Activated CD4-positive, alpha-beta T cell treated with anti-CD3 and anti-CD28 coated beads, Interleukin-2, amount 50 U/mL, for 4 hours (primary cell): ENCODE measurements around the gene SLC43A1.

Source experiments
- DNase-seq, 2 experiments: peaks; one replicate each; pipeline ENCODE4 v3.0.0-alpha.2; 2020

SLC43A1 gene

DNA sequence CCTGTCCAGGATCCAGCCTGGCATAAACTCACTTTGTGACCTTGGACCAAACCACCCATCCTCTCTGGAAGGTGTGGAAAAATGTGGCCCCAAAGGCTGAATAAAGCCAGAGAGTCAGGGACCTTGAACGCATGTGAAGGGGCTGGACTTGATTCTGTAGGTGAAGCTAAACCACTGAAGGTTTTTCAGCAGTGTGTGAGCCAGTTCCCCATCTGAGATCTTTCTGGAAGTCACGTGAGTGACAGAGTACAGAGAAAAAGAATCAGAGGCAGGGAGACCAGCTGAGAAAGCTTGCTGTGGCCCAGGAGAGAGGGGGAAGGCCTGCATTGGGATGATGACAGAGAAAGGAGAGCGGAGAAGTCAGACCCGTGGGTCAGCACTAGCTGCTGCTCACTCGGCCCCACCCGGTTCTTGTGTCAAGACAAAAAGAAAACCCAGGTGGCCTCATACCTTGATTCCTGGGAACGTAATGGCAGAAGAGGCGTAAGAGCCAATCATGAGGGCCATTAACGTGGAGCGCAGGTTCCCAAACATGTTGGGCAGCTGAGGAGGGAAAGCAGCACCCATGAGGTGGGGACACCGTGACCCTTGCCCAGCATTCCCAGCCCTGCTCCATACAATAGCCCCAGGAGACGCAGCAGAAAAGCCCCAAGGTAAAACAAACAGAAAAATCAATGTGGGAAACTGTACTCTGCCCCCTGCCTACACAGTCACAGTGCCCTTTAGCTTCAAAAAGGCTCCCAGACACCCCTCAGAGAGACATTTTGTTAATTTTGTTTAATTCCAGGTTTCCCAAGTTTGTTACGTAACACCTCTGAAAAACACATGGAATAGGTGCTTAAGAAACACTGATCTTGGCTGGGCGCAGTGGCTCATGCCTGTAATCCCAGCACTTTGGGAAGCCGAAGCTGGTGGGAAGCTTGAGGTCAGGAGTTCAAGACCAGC, 17.9 kb downstream of the SLC43A1 start:
- no peak for DNase-seq

- no peak for DNase-seq
These were observed 19.2 kb downstream of the SLC43A1 start for GRCh38 chr11:57496109-57496820.

DNA sequence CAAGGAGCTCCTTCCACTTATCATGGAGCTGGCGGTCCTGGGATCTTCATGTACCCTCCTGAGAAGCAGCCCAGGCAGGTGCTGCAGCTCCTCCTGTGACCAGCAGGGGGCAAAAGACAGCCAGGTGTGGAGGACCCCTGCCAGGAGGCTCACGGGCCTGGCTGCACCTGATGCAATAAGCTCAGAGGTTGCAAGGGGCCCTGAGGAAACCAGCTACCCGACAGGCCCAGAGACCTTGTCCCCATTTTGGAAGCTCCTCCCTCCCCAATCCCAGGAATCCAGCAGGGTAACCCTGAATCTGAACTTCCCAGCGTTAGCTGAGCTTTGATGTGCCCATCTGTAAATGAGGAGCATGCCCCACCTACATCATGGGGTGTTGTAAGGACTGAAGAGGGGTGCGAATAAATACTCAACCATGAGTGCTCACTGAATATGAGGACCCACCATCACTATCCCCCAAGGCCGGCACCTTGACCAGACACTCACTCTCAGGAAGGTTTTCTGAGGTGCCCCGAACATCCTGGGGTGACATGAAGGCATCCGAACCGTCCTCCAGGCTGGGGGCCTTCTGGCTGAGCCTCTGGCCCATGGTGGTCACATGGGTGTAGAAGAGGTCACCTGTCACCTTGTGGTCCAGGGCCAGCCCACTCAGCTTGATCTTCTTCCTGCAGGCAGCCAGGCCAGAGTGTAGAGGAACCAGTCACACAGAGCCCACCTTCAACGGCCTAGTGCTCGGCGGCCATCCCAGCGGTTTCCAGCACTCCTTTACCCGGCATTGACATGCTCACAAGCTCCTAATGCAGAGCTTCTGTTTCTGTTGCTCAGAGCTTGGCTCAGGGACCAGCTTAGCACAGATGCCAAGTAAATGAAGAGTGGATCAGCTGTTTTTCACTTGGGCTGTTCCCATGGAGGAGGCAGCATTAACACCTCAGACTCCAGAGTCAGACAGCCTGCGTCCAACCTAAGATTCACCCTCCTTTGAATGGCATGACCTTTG, 21.7 kb downstream of the SLC43A1 start:
- DNase-seq = peak; percentile 77 to 81

GRCh38 chr11:57491371-57492061, 24.0 kb downstream of the SLC43A1 start:
- peak; percentile 36 to 41 for DNase-seq

- no peak for DNase-seq
These were observed 24.9 kb downstream of the SLC43A1 start for GRCh38 chr11:57490456-57491248.

DNA sequence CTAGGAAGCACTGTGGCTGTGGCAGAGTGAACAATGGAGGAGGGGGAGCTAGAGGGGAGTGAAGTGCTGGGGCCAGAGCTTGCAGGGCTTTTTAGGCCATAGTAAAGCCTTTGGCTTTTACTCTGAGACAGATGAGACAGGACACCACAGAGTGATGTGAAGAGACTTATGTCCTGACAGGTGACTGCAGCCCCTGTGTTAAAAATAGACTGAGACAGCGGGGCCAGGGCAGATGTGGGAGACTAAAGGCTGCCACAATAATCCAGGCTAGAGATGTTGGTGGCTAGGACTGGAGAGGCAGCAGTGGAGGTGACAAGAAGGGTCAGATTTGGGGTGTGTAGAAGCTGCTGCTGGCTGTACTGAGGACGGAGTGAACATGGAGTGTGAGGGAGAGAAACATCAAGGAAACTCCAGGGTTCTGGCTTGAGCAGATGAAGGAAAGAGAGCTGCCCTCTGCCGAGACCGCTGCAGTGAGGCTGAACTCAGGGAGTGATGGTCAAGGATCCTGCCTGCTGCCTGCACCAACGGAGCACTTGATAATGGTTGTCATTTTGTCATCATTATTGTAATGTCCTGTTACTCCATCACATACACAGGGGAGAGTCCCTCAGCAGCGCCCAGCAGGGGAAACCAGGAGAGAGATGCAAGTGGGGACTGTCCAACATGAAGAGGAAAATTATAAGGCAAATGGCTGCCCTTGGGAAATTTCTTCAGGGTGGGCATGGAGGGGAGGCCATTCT, 27.4 kb downstream of the SLC43A1 start:
- DNase-seq = no peak

DNA sequence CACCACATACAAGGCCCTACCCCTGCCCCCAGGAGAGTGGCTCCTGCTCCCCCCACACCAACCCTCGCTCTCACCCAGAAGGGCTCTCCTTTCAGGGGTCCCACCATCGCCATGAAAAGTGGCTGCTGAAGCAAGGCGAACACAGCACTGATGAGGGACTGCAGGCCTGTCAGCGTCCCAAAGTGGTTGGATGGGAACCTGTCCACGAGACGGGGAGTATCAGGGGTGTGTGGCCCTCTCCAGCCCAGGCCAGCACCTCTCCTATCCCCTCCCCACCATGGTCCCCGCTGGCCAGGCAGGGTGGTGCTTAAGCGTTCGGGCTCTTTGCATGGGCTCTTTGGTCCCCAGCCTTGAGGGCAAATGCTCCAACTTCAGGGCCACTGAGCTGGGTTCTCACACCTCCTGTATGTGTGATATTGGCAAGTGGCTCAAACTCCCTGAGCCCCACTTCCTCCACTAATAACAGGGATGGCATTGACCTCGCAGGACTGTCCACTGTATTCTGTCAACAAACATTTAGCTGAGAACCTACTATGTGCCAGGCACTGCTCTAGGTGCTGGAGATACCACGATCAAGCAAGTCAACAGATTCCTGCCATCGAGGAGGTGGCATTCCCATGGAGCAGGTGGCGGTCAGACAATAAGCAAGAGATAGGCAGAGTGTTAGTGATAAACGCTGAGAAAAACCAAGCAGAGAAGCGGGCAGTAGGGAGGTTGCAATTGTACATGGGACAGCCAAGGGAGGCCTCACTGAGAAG, 28.3 kb downstream of the SLC43A1 start:
- DNase-seq = no peak

DNA sequence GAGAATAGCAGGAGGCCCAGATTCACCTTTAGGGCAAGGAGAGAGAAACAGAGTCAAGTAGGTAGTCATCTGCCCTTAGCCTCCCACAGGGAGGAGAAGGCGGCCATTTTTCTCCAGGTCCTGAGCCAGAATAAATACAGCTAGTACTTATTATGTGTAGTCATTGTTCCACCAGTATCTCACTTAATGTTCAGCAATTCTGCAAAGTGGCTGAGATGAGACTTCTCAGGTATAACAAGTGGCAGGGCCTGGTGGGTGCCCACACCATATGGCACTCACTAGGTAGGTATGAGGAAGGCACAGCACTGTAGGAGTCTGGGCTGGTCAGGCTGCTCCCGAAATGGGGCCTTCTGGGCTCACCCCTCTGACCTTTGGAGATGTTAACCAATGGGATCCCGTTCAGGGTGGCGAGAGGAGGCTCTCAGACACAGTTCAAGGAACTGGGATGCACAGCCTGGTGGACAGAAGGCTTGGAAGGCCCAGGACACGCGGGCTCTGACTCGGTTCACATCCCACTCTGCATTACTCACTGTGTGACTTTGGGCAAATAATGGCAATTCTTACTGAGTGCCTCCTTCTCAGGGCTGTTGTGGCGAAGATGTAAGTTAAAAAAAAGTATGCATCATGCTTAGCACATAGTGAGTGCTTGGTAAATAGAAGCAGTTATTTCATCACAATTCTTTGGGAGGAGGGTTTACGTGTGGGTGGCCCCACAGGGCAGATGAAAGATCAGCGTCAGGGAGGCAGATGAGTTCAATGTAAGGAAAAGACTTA, 30.1 kb downstream of the SLC43A1 start:
- no peak for DNase-seq

GRCh38 chr11:57484141-57484710, 31.3 kb downstream of the SLC43A1 start:
- DNase-seq = no peak

- DNase-seq = no peak
These were observed 32.0 kb downstream of the SLC43A1 start for GRCh38 chr11:57483562-57483918.

DNA sequence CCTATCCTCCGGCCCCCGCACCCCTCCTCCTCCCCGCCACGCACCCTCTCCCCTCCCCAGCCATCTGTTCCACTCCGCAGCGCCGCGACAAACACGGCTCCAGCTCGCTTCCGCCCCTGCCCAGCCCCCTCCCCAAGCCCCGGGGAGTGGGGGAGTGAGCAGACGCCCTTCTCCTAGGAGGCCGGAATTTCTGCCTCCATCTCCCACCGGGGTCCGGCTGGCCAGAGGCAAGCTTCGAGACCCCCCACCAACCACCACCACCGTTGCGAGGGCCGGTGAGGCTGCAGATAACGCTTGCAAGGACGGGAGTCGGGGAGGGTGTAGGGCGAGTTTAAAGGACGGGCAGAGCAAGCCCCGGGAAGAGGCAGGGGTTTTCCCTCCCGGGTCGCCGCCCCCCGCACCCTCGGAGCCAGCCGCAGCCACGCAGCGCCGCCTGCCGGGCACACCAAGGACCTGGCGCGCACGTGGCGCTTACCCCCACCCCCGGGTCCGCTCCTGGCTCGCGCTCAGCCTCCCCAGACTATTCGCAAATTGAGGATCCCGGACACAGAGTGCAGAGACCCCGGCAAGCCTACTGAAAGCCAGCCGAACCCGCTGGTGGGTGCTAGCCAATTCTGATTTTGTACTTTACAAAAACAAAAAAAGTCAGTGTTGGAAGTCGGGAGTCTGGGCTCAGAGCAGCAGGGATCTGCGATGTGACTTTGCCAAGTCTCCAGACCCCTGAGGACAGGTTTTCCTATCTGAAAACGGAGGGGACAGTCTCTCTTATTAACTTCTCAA, 32.5 kb downstream of the SLC43A1 start:
- peak; percentile 58 to 65 for DNase-seq

GRCh38 chr11:57481915-57482781, 33.4 kb downstream of the SLC43A1 start:
- DNase-seq = no peak

DNA sequence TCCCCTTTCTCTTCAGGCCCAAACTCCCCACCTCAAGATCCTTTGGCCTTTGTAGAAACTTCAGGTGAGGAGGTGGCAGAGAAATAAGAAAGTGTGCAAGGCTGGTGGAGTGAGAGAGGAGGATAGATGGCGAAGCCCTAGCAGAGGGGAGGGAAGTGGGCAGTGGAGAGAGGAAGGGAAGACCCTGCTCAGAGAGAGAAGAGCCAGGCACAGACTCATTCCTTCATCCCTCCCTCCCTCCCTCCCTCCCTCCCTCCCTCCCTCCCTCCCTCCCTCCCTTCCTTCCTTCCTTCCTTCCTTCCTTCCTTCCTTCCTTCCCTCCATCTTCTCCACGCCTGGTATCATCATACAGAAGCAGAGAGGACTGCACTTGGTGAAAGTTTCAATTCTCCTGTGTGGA, 34.2 kb downstream of the SLC43A1 start:
- no peak for DNase-seq

DNA sequence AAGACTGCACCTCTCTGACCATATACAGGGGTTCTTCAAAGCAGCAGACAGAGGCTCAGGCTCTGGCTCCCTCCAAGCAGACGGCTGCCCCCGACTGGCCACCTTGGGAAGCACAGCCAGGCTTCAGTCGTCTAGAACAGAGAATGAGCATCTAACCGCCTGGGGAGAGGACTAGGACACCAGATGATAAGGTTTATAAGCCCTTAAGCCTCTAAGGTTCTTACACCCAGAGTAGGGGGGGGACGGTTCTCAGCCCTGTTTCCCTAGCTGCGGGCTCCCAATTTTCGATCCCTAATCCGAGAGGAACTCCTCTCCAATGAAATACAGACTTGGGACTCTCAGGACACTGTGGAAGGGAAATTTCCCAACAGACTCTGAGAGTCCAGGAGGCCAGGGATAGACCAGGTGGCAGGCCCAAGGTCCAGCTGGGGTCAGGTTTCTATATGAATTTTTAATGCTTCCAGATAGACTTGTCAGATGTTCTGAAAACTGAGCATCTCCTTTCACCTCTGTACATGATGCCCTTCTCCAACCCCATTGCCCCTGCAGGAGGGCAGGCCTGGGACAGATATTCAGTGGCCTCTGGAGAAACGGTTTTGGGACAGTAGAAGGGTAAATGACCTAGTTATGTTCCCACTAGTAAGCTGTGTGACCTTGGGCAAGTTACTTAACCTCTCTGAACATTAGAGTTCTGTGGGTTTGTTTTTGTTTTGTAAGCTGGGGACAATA, 34.9 kb downstream of the SLC43A1 start:
- DNase-seq = peak; percentile 67 to 68

- DNase-seq = no peak
These were observed 35.6 kb downstream of the SLC43A1 start for GRCh38 chr11:57479911-57480310.

GRCh38 chr11:57479021-57479663, 36.4 kb downstream of the SLC43A1 start:
- DNase-seq = no peak
